ENCODE data around the gene DYNC1LI1. TPM values are rescaled to one million over a fixed set of nuclear protein-coding genes. Genes with fewer than 3 reads are reported as not detected.

Gene DYNC1LI1
- total RNA-seq, result 35.5 and 39.2 TPM in 2 replicates

GRCh38 chr3:32570421-32571191, at the start of gene DYNC1LI1:
Gene DYNC1LI1 (minus strand): TSS chr3:32570858. CDS start chr3:32570770, 88 bp downstream.

GRCh38 chr3:32502118-32502945, 68.3 kb downstream of the DYNC1LI1 start, which contains the start of gene CMTM6:
Gene CMTM6 (minus strand): TSS chr3:32502852. CDS start chr3:32502745, 107 bp downstream.

Small RNA genes within 50 kb of the gene (small RNA-seq; reads per million reads assigned to genes)
- gene MIR548AY, result 0.38 reads per million, percentile 3 among the genes with 10 or more reads in this experiment

Other genes with a start within 250 kb of the DYNC1LI1 start
- 7.6 and 9.0 TPM in 2 replicates for gene CMTM7, start 179.0 kb downstream of the DYNC1LI1 start, total RNA-seq
- 95.6 and 96.6 TPM in 2 replicates for gene CMTM6, start 68.0 kb downstream of the DYNC1LI1 start, total RNA-seq
- 29.4 and 29.5 TPM in 2 replicates for gene CNOT10, start 114.3 kb upstream of the DYNC1LI1 start, total RNA-seq
- gene TRIM71, start 247.1 kb upstream of the DYNC1LI1 start, total RNA-seq, result not detected in 2 replicates

Data from articular chondrocyte of knee joint (primary cell).